CD14-positive monocyte (primary cell): ENCODE data around the gene RGL1. TPM values are rescaled to one million over a fixed set of nuclear protein-coding genes. Genes with fewer than 3 reads are reported as not detected.

Experiments used
- DNase-seq, 3 donors: peaks; one replicate each; pipeline ENCODE4 v3.0.0-alpha.2; 2011 to 2022
- H2AFZ ChIP-seq: 2 replicates; pipeline ENCODE4 v1.6.0; 2012; ENCODE audit warnings: mild to moderate bottlenecking, low read depth, low read length, inconsistent platforms; ENCODE audit not compliant: insufficient read depth, poor library complexity, severe bottlenecking
- H3K27ac ChIP-seq, 2 donors: 1 replicate in 1 of 2; 2 replicates in 1 of 2; pipeline ENCODE4 v1.5.1; 2012 to 2013; ENCODE audit warnings: low read length in 2 of 2, control low read depth in 1 of 2, inconsistent platforms in 1 of 2, low read depth in 1 of 2, mild to moderate bottlenecking in 1 of 2
- H3K27me3 ChIP-seq, 2 donors: one replicate each; pipeline versions ENCODE4 v1.6.0 to v1.6.1; 2011 to 2013; ENCODE audit warnings: low read length in 2 of 2; ENCODE audit not compliant: control insufficient read depth in 2 of 2, insufficient read depth in 2 of 2
- H3K36me3 ChIP-seq, 2 donors: replicated peaks in 1 of 2; 1 replicate in 1 of 2; 2 replicates in 1 of 2; pipeline versions ENCODE4 v1.5.1 to v1.6.1; 2012 to 2013; ENCODE audit warnings: low read length in 2 of 2, control low read depth in 1 of 2, inconsistent platforms in 1 of 2, mild to moderate bottlenecking in 1 of 2; ENCODE audit not compliant: insufficient read depth in 2 of 2, control insufficient read depth in 1 of 2
- H3K4me1 ChIP-seq, 2 donors: 1 replicate in 1 of 2; 2 replicates in 1 of 2; pipeline versions ENCODE4 v1.5.1 to v1.6.1; 2012 to 2013; ENCODE audit warnings: low read length in 2 of 2, control low read depth in 1 of 2, inconsistent platforms in 1 of 2, mild to moderate bottlenecking in 1 of 2, moderate library complexity in 1 of 2; ENCODE audit not compliant: insufficient read depth in 2 of 2, control insufficient read depth in 1 of 2
- H3K4me2 ChIP-seq: replicated peaks from 2 replicates; pipeline ENCODE3; 2012; ENCODE audit warnings: low read length, moderate library complexity, mild to moderate bottlenecking; ENCODE audit not compliant: poor library complexity, severe bottlenecking; ENCODE audit errors: extremely low read depth
- H3K4me3 ChIP-seq, 3 experiments: fragments of 200-600 bp in 1 of 3; sonication (generic) in 1 of 3; replicated peaks in 1 of 3; 1 replicate in 2 of 3; 2 replicates in 1 of 3; pipeline ENCODE4 v1.5.1; 2011 to 2013; ENCODE audit warnings: low read length in 3 of 3, mild to moderate bottlenecking in 3 of 3, control low read depth in 2 of 3, low read depth in 2 of 3, inconsistent platforms in 1 of 3, moderate library complexity in 1 of 3
- H3K79me2 ChIP-seq: 2 replicates; pipeline ENCODE4 v1.6.0; 2012; ENCODE audit warnings: mild to moderate bottlenecking, control low read depth, inconsistent platforms, low read length, moderate library complexity; ENCODE audit not compliant: insufficient read depth
- H3K9ac ChIP-seq: 2 replicates; pipeline ENCODE4 v1.6.0; 2017; ENCODE audit warnings: low read length, mild to moderate bottlenecking; ENCODE audit not compliant: insufficient read depth, poor library complexity, severe bottlenecking
- H3K9me3 ChIP-seq, 2 donors: replicated peaks in 1 of 2; 1 replicate in 1 of 2; 2 replicates in 1 of 2; pipeline versions ENCODE4 v1.5.1 to v1.6.1; 2012 to 2013; ENCODE audit warnings: low read length in 2 of 2, control low read depth in 1 of 2; ENCODE audit not compliant: control insufficient read depth in 1 of 2, insufficient read depth in 1 of 2
- H4K20me1 ChIP-seq: 2 replicates; pipeline ENCODE4 v1.6.0; 2012; ENCODE audit warnings: mild to moderate bottlenecking, low read length, control low read depth, moderate library complexity; ENCODE audit not compliant: insufficient read depth
- H3K27ac Mint-ChIP-seq, 7 donors: one replicate each; pipeline ENCODE4 v1.8.0; 2020; ENCODE audit warnings: mild to moderate bottlenecking in 7 of 7, mixed read lengths in 7 of 7, moderate library complexity in 6 of 7, inconsistent platforms in 2 of 7
- H3K27me3 Mint-ChIP-seq, 3 donors: one replicate each; pipeline ENCODE4 v1.8.0; 2021 to 2022; ENCODE audit warnings: low read depth in 3 of 3, mild to moderate bottlenecking in 3 of 3, mixed read lengths in 3 of 3, moderate library complexity in 3 of 3, inconsistent platforms in 1 of 3
- H3K36me3 Mint-ChIP-seq, 2 donors: one replicate each; pipeline ENCODE4 v1.8.0; 2020; ENCODE audit warnings: mixed read lengths in 2 of 2, inconsistent platforms in 1 of 2, mild to moderate bottlenecking in 1 of 2
- H3K4me1 Mint-ChIP-seq: one replicate; pipeline ENCODE4 v1.8.0; 2020; ENCODE audit warnings: mild to moderate bottlenecking, mixed read lengths
- H3K4me3 Mint-ChIP-seq, 2 donors: one replicate each; pipeline ENCODE4 v1.8.0; 2020; ENCODE audit warnings: mild to moderate bottlenecking in 2 of 2, mixed read lengths in 2 of 2, moderate library complexity in 1 of 2
- H3K9me3 Mint-ChIP-seq, 7 donors: one replicate each; pipeline ENCODE4 v1.8.0; 2020 to 2022; ENCODE audit warnings: mixed read lengths in 7 of 7, mild to moderate bottlenecking in 6 of 7, moderate library complexity in 6 of 7, inconsistent platforms in 2 of 7
- WGBS: methylation state at CpG from one replicate; pipeline ENCODE4 v1.1.5; 2013; ENCODE audit warnings: missing lambda C conversion rate; ENCODE audit not compliant: insufficient coverage; 5-methylcytosine and 5-hydroxymethylcytosine counted together
- intact Hi-C, 2 donors: fragments of 100-400 bp; cut with micrococcal nuclease; formaldehyde crosslinking; loops; one replicate each; pipeline versions ENCODE4 v1.15.0 to v1.15.1; 2023
- polyA plus RNA-seq, 3 donors: library from polyadenylated mRNA; depleted of rRNA in 1 of 3; unstranded in 2 of 3; stranded (reverse) in 1 of 3; fragments of 300-500 nt in 2 of 3; fragments of >200 nt in 1 of 3; fragmentation: Illumina TruSeq in 2 of 3; gene quantifications; 1 replicate in 2 of 3; 2 replicates in 1 of 3; pipeline ENCODE4 v1.2.3, GENCODE V29; 2012 to 2021
- TF ChIP-seq, protein P1 (sequence below): fragments of 200-600 bp; IDR thresholded peaks from one replicate; pipeline ENCODE4 v1.8.0; 2022; ENCODE audit warnings: antibody characterized with exemption, mild to moderate bottlenecking

The RGL1 gene
- polyA plus RNA-seq, 3 donors = 1.2 to 3.3 (median 2.0) TPM

- Histone ChIP-seq H3K79me2 (no peaks in the 10 kb centered on the region), H3K27me3 (no peaks in the 10 kb centered on the region), H3K4me2 (no peak overlapping the region), H3K27ac (no peak overlapping the region), H3K9me3 (no peaks in the 10 kb centered on the region), H3K4me3 (no peak overlapping the region), H3K36me3 (no peaks in the 10 kb centered on the region), H3K4me1 (no peaks in the 10 kb centered on the region), H4K20me1 (no peaks in the 10 kb centered on the region), H2AFZ (no peak overlapping the region), H3K9ac (no peak overlapping the region)
- intact Hi-C loops = no loop called here
- Mint-ChIP-seq H3K27ac (no peak overlapping the region), H3K4me1 (no peaks in the 10 kb centered on the region), H3K9me3 (no peaks in the 10 kb centered on the region), H3K27me3 (peaks cover 4 to 5% (median 4%) of the 10 kb centered on the region in 3 donors), H3K4me3 (no peak overlapping the region), H3K36me3 (peaks cover 2 to 17% of the 10 kb centered on the region in 2 donors)
- WGBS = 84% methylated on average over 6 of the region's 8 CpGs
- no peak for DNase-seq
- TF ChIP-seq, protein P1, sequence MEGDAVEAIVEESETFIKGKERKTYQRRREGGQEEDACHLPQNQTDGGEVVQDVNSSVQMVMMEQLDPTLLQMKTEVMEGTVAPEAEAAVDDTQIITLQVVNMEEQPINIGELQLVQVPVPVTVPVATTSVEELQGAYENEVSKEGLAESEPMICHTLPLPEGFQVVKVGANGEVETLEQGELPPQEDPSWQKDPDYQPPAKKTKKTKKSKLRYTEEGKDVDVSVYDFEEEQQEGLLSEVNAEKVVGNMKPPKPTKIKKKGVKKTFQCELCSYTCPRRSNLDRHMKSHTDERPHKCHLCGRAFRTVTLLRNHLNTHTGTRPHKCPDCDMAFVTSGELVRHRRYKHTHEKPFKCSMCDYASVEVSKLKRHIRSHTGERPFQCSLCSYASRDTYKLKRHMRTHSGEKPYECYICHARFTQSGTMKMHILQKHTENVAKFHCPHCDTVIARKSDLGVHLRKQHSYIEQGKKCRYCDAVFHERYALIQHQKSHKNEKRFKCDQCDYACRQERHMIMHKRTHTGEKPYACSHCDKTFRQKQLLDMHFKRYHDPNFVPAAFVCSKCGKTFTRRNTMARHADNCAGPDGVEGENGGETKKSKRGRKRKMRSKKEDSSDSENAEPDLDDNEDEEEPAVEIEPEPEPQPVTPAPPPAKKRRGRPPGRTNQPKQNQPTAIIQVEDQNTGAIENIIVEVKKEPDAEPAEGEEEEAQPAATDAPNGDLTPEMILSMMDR = no peak
These were observed 121.0 kb downstream of the RGL1 start for GRCh38 chr1:183925947-183926346.

GRCh38 chr1:183926983-183927382 is 122.1 kb downstream of the RGL1 start:
- no peak overlapping the region for H2AFZ ChIP-seq
- H3K36me3 ChIP-seq = no peaks in the 10 kb centered on the region
- H3K27me3 ChIP-seq = no peaks in the 10 kb centered on the region
- H3K4me1 Mint-ChIP-seq = no peaks in the 10 kb centered on the region
- 100% methylated on average over 1 of the region's 5 CpGs for WGBS
- H3K4me1 ChIP-seq = no peaks in the 10 kb centered on the region
- H4K20me1 ChIP-seq = no peaks in the 10 kb centered on the region
- H3K4me2 ChIP-seq = no peak overlapping the region
- no peak for DNase-seq
- intact Hi-C loops = no loop called here
- no peaks in the 10 kb centered on the region for H3K9me3 ChIP-seq
- H3K36me3 Mint-ChIP-seq = peaks cover 2 to 16% of the 10 kb centered on the region in 2 donors
- no peak overlapping the region for H3K27ac ChIP-seq
- H3K27me3 Mint-ChIP-seq = peaks cover 4% of the 10 kb centered on the region in 3 donors
- no peak overlapping the region for H3K27ac Mint-ChIP-seq
- no peaks in the 10 kb centered on the region for H3K79me2 ChIP-seq
- H3K4me3 ChIP-seq = no peak overlapping the region
- H3K9me3 Mint-ChIP-seq = no peaks in the 10 kb centered on the region
- H3K4me3 Mint-ChIP-seq = no peak overlapping the region
- TF ChIP-seq, protein P1 = no peak
- no peak overlapping the region for H3K9ac ChIP-seq
